ENCODE results near the gene CXCL11. TPM values are rescaled to one million over a fixed set of nuclear protein-coding genes. Genes with fewer than 3 reads are reported as not detected.

Gene CXCL11
- total RNA-seq, 3 donors from 2014 or later (not counting 1 experiment from before 2014, with no cell fraction given): not detected

- WGBS (ENCODE audit: insufficient coverage): 95% methylated on average over 3 of the region's 4 CpGs
- Mint-ChIP-seq H3K27ac (no peak overlapping the region), H3K4me3 (no peak overlapping the region), H3K9me3 (no peaks in the 10 kb centered on the region), H3K36me3 (no peaks in the 10 kb centered on the region), H3K27me3 (ENCODE audit: low read depth in 2 of 2) (peaks cover 0 to under 1% of the 10 kb centered on the region in 2 donors), H3K4me1 (no peaks in the 10 kb centered on the region)
- H3K4me1 ChIP-seq (ENCODE audit: control insufficient read depth, insufficient read depth, low read length): no peaks in the 10 kb centered on the region
- intact Hi-C loops (cut with micrococcal nuclease): no loop called here
- no peaks in the 10 kb centered on the region for H3K9me3 ChIP-seq (ENCODE audit: control insufficient read depth, insufficient read depth, low read length)
- H3K4me3 ChIP-seq (ENCODE audit: low read length): no peak overlapping the region
- no peak for DNase-seq
- no peak overlapping the region for H3K27ac ChIP-seq (ENCODE audit: low read length)
- no peak for ATAC-seq
- TF ChIP-seq, protein P1, sequence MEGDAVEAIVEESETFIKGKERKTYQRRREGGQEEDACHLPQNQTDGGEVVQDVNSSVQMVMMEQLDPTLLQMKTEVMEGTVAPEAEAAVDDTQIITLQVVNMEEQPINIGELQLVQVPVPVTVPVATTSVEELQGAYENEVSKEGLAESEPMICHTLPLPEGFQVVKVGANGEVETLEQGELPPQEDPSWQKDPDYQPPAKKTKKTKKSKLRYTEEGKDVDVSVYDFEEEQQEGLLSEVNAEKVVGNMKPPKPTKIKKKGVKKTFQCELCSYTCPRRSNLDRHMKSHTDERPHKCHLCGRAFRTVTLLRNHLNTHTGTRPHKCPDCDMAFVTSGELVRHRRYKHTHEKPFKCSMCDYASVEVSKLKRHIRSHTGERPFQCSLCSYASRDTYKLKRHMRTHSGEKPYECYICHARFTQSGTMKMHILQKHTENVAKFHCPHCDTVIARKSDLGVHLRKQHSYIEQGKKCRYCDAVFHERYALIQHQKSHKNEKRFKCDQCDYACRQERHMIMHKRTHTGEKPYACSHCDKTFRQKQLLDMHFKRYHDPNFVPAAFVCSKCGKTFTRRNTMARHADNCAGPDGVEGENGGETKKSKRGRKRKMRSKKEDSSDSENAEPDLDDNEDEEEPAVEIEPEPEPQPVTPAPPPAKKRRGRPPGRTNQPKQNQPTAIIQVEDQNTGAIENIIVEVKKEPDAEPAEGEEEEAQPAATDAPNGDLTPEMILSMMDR (IDR thresholded peaks at IDR 0.05): no peak
- H3K27me3 ChIP-seq (ENCODE audit: control insufficient read depth, insufficient read depth, low read length): no peaks in the 10 kb centered on the region
- H3K36me3 ChIP-seq (ENCODE audit: control insufficient read depth, insufficient read depth, low read length): no peaks in the 10 kb centered on the region
Measured at GRCh38 chr4:76072760-76073159, 36.9 kb upstream of the CXCL11 start.

DNA sequence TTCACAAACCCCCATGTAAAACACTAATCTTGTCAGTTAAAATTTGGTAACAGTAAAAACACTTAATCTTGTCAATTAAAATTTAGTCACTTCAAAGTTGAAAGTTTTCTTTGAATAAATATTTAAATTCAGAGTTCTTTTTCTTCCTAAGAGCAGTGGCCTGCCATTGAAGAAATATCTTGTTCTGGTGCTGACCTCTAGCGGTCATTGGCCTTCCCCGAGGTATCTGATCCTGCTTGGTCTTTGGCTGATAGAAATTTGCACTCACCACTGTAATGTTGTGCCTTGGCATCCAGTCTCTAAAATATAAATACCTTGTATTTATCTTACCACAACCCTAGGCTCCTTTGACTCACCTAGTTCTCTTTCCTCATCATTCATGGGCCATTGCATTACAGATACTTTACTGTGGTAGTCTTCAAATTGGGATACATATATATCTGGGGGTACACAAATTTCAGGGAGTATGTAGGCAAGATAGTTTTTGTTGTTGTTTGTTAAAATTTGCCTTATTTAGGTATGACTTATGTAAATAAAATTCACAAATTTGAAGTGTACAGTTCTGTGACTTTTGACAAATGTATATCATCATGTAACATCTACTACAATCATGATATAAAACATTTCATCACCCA lies 31.9 kb upstream of the CXCL11 start:
- Mint-ChIP-seq H3K9me3 (no peaks in the 10 kb centered on the region), H3K36me3 (no peaks in the 10 kb centered on the region)

DNA sequence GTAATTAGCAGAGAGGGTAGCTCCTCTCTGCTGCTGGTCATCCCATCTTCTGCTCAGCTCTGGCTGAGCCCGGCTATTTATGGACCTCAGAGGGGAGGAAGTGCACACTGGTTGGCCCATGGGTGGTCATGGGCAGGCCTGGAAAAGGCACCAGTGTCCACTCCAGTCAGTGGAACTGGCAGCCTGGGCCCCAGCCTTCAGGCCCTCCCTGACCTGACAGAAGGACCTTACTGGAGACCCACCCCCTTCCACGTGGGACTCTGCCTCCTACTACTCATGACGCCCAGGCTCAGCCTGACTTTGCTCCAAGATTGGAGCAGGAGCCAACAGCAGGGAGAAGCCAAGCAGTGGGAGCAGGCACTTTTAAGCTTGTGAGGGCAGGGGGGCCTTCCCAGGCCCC lies 30.7 kb upstream of the CXCL11 start:
- ATAC-seq (no peak), DNase-seq (no peak)
- TF ChIP-seq, protein P1 (IDR thresholded peaks at IDR 0.05): no peak
- no peaks in the 10 kb centered on the region for H3K4me1 ChIP-seq (ENCODE audit: control insufficient read depth, insufficient read depth, low read length)
- H3K4me3 Mint-ChIP-seq: no peak overlapping the region
- no peak overlapping the region for H3K27ac Mint-ChIP-seq
- intact Hi-C loops (cut with micrococcal nuclease): loop anchor here (2.0 kb wide), 1 partner anchor 72 kb away; no protein-coding TSS in a partner anchor
- H3K4me1 Mint-ChIP-seq: no peaks in the 10 kb centered on the region
- H3K36me3 ChIP-seq (ENCODE audit: control insufficient read depth, insufficient read depth, low read length): no peaks in the 10 kb centered on the region
- no peaks in the 10 kb centered on the region for H3K9me3 ChIP-seq (ENCODE audit: control insufficient read depth, insufficient read depth, low read length)
- H3K27me3 Mint-ChIP-seq (ENCODE audit: low read depth in 2 of 2): peaks cover 5 to 10% of the 10 kb centered on the region in 2 donors
- 93% methylated on average over 3 of the region's 3 CpGs for WGBS (ENCODE audit: insufficient coverage)
- H3K27ac ChIP-seq (ENCODE audit: low read length): no peak overlapping the region
- no peaks in the 10 kb centered on the region for H3K36me3 Mint-ChIP-seq
- no peaks in the 10 kb centered on the region for H3K9me3 Mint-ChIP-seq
- no peak overlapping the region for H3K4me3 ChIP-seq (ENCODE audit: low read length)
- no peaks in the 10 kb centered on the region for H3K27me3 ChIP-seq (ENCODE audit: control insufficient read depth, insufficient read depth, low read length)

More for the DNA sequence above, 31.9 kb upstream of the CXCL11 start:
- no peak overlapping the region for H3K4me3 ChIP-seq (ENCODE audit: low read length)
- no peaks in the 10 kb centered on the region for H3K27me3 ChIP-seq (ENCODE audit: control insufficient read depth, insufficient read depth, low read length)
- intact Hi-C loops (cut with micrococcal nuclease): loop anchor here (1.0 to 2.0 kb wide), 3 partner anchors 73 to 172 kb away; no protein-coding TSS in a partner anchor
- TF ChIP-seq, protein P1 (IDR thresholded peaks at IDR 0.05): peak; percentile 80
- no peaks in the 10 kb centered on the region for H3K4me1 ChIP-seq (ENCODE audit: control insufficient read depth, insufficient read depth, low read length)
- H3K9me3 ChIP-seq (ENCODE audit: control insufficient read depth, insufficient read depth, low read length): no peaks in the 10 kb centered on the region
- H3K36me3 ChIP-seq (ENCODE audit: control insufficient read depth, insufficient read depth, low read length): no peaks in the 10 kb centered on the region
- no peak overlapping the region for H3K27ac Mint-ChIP-seq
- peak; percentile 58 to 83 (median 77) for ATAC-seq
- no peaks in the 10 kb centered on the region for H3K4me1 Mint-ChIP-seq
- DNase-seq: peak in 1 of 2 donors; percentile 83
- H3K4me3 Mint-ChIP-seq: no peak overlapping the region
- 2% methylated on average over 2 of the region's 2 CpGs for WGBS (ENCODE audit: insufficient coverage)
- no peak overlapping the region for H3K27ac ChIP-seq (ENCODE audit: low read length)
- peaks cover 5% of the 10 kb centered on the region in 2 donors for H3K27me3 Mint-ChIP-seq (ENCODE audit: low read depth in 2 of 2)

GRCh38 chr4:76061982-76062381 lies 26.1 kb upstream of the CXCL11 start:
- TF ChIP-seq, protein P1 (IDR thresholded peaks at IDR 0.05): no peak
- Mint-ChIP-seq H3K4me3 (no peak overlapping the region), H3K9me3 (no peaks in the 10 kb centered on the region), H3K27me3 (ENCODE audit: low read depth in 2 of 2) (peaks cover 11 to 13% of the 10 kb centered on the region in 2 donors), H3K27ac (no peak overlapping the region), H3K4me1 (no peaks in the 10 kb centered on the region), H3K36me3 (no peaks in the 10 kb centered on the region)
- Histone ChIP-seq H3K27ac (ENCODE audit: low read length) (no peak overlapping the region), H3K36me3 (ENCODE audit: control insufficient read depth, insufficient read depth, low read length) (no peaks in the 10 kb centered on the region), H3K27me3 (ENCODE audit: control insufficient read depth, insufficient read depth, low read length) (no peaks in the 10 kb centered on the region), H3K9me3 (ENCODE audit: control insufficient read depth, insufficient read depth, low read length) (no peaks in the 10 kb centered on the region), H3K4me1 (ENCODE audit: control insufficient read depth, insufficient read depth, low read length) (no peaks in the 10 kb centered on the region), H3K4me3 (ENCODE audit: low read length) (no peak overlapping the region)
- intact Hi-C loops (cut with micrococcal nuclease): no loop called here
- no peak for ATAC-seq
- no peak for DNase-seq
- no CpG with 5 or more reads among the region's 1 CpG for WGBS (ENCODE audit: insufficient coverage)

All from natural killer cell (primary cell).